Smooth muscle cell (in vitro differentiated cells): ENCODE results near the gene IL26. TPM values are rescaled to one million over a fixed set of nuclear protein-coding genes. Genes with fewer than 3 reads are reported as not detected.

Source experiments
- DNase-seq: peaks from one replicate; lab custom pipeline; 2025; ENCODE audit not compliant: unreplicated experiment; lab: John Stamatoyannopoulos, UW
- H2AFZ ChIP-seq: fragments of 200-600 bp; sonication (generic); 2 replicates; pipeline ENCODE4 v1.6.0; 2016; ENCODE audit warnings: antibody characterized with exemption, low read depth, mild to moderate bottlenecking
- H3F3A ChIP-seq: fragments of 200-600 bp; sonication (generic); 2 replicates; pipeline ENCODE4 v1.6.0; 2017; ENCODE audit warnings: antibody characterized with exemption, low read depth
- H3K27ac ChIP-seq: fragments of 200-600 bp; sonication (generic); 2 replicates; pipeline ENCODE4 v1.5.1; 2016; ENCODE audit warnings: low read depth, mild to moderate bottlenecking
- H3K27me3 ChIP-seq: fragments of 200-600 bp; sonication (generic); 2 replicates; pipeline ENCODE4 v1.6.1; 2016; ENCODE audit warnings: low read depth, mild to moderate bottlenecking
- H3K36me3 ChIP-seq: fragments of 200-600 bp; sonication (generic); 2 replicates; pipeline ENCODE4 v1.5.1; 2016; ENCODE audit warnings: low read depth
- H3K4me1 ChIP-seq: fragments of 200-600 bp; sonication (generic); 2 replicates; pipeline ENCODE4 v1.5.1; 2016; ENCODE audit warnings: low read depth
- H3K4me2 ChIP-seq: fragments of 200-600 bp; sonication (generic); 2 replicates; pipeline ENCODE4 v1.6.0; 2016; ENCODE audit warnings: mild to moderate bottlenecking
- H3K4me3 ChIP-seq: fragments of 200-600 bp; sonication (generic); 2 replicates; pipeline ENCODE4 v1.5.1; 2016; ENCODE audit warnings: mild to moderate bottlenecking
- H3K79me2 ChIP-seq: fragments of 200-600 bp; sonication (generic); 2 replicates; pipeline ENCODE4 v1.6.0; 2016; ENCODE audit warnings: low read depth, mild to moderate bottlenecking
- H3K9ac ChIP-seq: fragments of 200-600 bp; sonication (generic); 2 replicates; pipeline ENCODE4 v1.6.0; 2016; ENCODE audit warnings: low read depth
- H3K9me3 ChIP-seq: fragments of 200-600 bp; sonication (generic); replicated peaks from 2 replicates; pipeline ENCODE4 v1.5.1; 2016; ENCODE audit warnings: low read depth
- H4K20me1 ChIP-seq: fragments of 200-600 bp; sonication (generic); 2 replicates; pipeline ENCODE4 v1.6.0; 2016; ENCODE audit warnings: low read depth
- whole genome bisulfite sequencing: methylation state at CpG from one replicate; pipeline ENCODE4 v1.1.7; 2016; ENCODE audit warnings: low lambda C conversion rate; 5-methylcytosine and 5-hydroxymethylcytosine counted together
- polyA plus RNA-seq: library from polyadenylated mRNA; unstranded; fragments of >200 nt; fragmentation: Nextera tagmentation; extraction: Ambion mirVana; gene quantifications from 2 replicates; pipeline ENCODE4 v1.2.1, GENCODE V29; 2016
- total RNA-seq: library from RNA; depleted of rRNA; stranded (reverse); fragments of >200 nt; gene quantifications from 2 replicates; pipeline ENCODE4 v1.2.3, GENCODE V29; 2014
- TF ChIP-seq, protein P1 (sequence below): fragments of 200-600 bp; sonication (generic); IDR thresholded peaks from 2 replicates; pipeline ENCODE4 v1.5.1; 2017; ENCODE audit warnings: borderline replicate concordance, mild to moderate bottlenecking, antibody characterized with exemption; ENCODE audit not compliant: insufficient read depth, poor library complexity, severe bottlenecking

IL26 gene
- total and polyA plus RNA-seq, 2 experiments from 2014 or later: not detected

DNA sequence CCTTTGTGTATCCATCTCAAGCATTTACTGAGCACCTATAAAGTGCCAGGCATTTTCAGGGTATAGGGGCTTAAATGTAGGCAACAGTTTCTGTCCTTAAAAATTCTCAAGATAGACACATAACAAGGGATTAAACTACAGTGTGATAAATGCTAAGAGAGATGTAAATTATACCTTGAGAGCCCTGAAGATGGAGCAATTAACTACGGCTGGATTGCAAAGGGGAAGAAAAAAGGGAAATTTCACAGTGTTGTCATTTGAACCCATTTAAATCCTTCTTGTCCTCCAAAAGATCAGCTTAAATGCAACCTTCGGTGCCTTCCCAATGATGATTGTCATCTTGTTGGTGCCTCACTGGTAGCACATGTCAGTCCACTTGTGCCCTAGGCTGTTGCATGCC is 11.5 kb upstream of the IL26 start:
- DNase-seq: no peak
- TF ChIP-seq, protein P1, sequence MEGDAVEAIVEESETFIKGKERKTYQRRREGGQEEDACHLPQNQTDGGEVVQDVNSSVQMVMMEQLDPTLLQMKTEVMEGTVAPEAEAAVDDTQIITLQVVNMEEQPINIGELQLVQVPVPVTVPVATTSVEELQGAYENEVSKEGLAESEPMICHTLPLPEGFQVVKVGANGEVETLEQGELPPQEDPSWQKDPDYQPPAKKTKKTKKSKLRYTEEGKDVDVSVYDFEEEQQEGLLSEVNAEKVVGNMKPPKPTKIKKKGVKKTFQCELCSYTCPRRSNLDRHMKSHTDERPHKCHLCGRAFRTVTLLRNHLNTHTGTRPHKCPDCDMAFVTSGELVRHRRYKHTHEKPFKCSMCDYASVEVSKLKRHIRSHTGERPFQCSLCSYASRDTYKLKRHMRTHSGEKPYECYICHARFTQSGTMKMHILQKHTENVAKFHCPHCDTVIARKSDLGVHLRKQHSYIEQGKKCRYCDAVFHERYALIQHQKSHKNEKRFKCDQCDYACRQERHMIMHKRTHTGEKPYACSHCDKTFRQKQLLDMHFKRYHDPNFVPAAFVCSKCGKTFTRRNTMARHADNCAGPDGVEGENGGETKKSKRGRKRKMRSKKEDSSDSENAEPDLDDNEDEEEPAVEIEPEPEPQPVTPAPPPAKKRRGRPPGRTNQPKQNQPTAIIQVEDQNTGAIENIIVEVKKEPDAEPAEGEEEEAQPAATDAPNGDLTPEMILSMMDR: peak; percentile 13
- Histone ChIP-seq H3K4me2 (peak overlapping the region; percentile 14), H3K4me1 (peaks cover 15% of the 10 kb centered on the region), H3K27me3 (peaks cover 14% of the 10 kb centered on the region), H4K20me1 (no peaks in the 10 kb centered on the region), H3K36me3 (no peaks in the 10 kb centered on the region), H3K9me3 (no peaks in the 10 kb centered on the region), H3K27ac (no peak overlapping the region), H3K4me3 (no peak overlapping the region), H3F3A (peaks cover 11% of the 10 kb centered on the region), H3K79me2 (no peaks in the 10 kb centered on the region), H2AFZ (no peak overlapping the region), H3K9ac (no peak overlapping the region)
- WGBS: 60% methylated on average over 2 of the region's 2 CpGs

DNA sequence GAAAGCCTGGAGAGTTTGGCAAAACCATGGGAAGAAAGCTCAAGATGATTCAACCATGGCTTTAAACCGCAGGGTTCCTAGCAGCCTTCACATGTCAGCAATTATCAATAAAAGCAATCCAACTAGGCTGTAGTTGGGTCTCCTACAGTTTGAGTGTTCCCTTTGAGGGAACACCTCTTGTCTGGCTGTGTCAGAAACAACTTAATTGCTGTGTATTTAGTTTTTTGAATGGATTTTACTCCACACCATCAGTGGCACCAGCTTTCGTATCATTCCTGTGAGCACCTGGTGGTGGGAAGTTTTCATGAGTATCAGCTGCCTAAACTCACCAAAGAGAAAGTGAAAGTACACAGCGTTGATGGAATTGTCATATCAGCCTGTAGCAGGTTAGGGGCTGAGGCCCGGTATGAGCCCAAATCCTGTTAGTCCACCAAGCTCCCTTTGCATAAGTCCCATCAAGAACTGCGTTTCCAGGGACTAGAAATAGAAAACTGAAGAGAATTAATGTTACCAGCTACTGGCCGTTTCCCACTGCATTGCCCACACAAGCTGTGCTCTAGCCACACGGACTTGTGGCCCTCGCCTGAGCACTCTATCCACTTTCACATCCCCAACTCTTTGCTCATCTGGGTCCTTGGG is 10.9 kb upstream of the IL26 start:
- 91% methylated on average over 8 of the region's 8 CpGs for WGBS
- Histone ChIP-seq H3K4me2 (no peak overlapping the region), H2AFZ (no peak overlapping the region), H3K36me3 (no peaks in the 10 kb centered on the region), H3K9ac (no peak overlapping the region), H3K4me3 (no peak overlapping the region), H3K4me1 (peaks cover 15% of the 10 kb centered on the region), H3K27ac (no peak overlapping the region), H3K79me2 (no peaks in the 10 kb centered on the region), H3F3A (peaks cover 11% of the 10 kb centered on the region), H3K27me3 (peaks cover 14% of the 10 kb centered on the region), H3K9me3 (no peaks in the 10 kb centered on the region), H4K20me1 (no peaks in the 10 kb centered on the region)
- TF ChIP-seq, protein P1: no peak
- no peak for DNase-seq

GRCh38 chr12:68235576-68235975 is 10.0 kb upstream of the IL26 start:
- H3K36me3 ChIP-seq: no peaks in the 10 kb centered on the region
- WGBS: 17% methylated on average over 2 of the region's 2 CpGs
- H4K20me1 ChIP-seq: no peaks in the 10 kb centered on the region
- H3K27ac ChIP-seq: no peak overlapping the region
- H3K4me3 ChIP-seq: no peak overlapping the region
- H3K79me2 ChIP-seq: no peaks in the 10 kb centered on the region
- TF ChIP-seq, protein P1: no peak
- peaks cover 11% of the 10 kb centered on the region for H3F3A ChIP-seq
- no peak overlapping the region for H3K4me2 ChIP-seq
- H3K27me3 ChIP-seq: peaks cover 14% of the 10 kb centered on the region
- peaks cover 15% of the 10 kb centered on the region for H3K4me1 ChIP-seq
- no peak for DNase-seq
- H3K9me3 ChIP-seq: no peaks in the 10 kb centered on the region
- no peak overlapping the region for H2AFZ ChIP-seq
- H3K9ac ChIP-seq: no peak overlapping the region

DNA sequence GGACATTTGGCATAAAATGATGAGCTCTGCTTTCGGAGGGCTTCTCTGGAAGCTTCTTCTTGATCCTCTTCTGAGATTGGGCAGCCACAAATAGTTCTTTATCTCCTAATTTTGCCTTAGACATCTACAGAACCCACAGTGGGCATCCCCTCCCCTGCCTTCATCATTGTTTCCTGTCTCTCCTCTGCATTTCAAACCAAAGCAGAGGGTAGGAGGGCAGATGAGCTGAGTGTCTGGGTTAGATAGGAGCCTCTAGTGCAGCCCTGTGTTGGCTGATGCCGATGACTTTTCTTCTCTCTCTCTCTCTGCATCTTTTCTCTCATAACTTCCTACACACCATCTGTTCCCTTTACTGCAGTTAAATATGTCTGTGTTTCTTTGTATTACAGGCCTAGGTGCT is 8.5 kb upstream of the IL26 start:
- no peak overlapping the region for H3K9ac ChIP-seq
- no peak for DNase-seq
- TF ChIP-seq, protein P1: no peak
- peaks cover 5% of the 10 kb centered on the region for H3F3A ChIP-seq
- H2AFZ ChIP-seq: no peak overlapping the region
- H3K4me3 ChIP-seq: no peak overlapping the region
- H3K79me2 ChIP-seq: no peaks in the 10 kb centered on the region
- no peaks in the 10 kb centered on the region for H3K36me3 ChIP-seq
- peaks cover 25% of the 10 kb centered on the region for H3K27me3 ChIP-seq
- no peak overlapping the region for H3K4me2 ChIP-seq
- WGBS: 44% methylated on average over 2 of the region's 2 CpGs
- H3K4me1 ChIP-seq: peaks cover 8% of the 10 kb centered on the region
- H3K27ac ChIP-seq: no peak overlapping the region
- H3K9me3 ChIP-seq: no peaks in the 10 kb centered on the region
- no peaks in the 10 kb centered on the region for H4K20me1 ChIP-seq
